ENCODE results near the gene MYZAP.

Gene MYZAP

DNA sequence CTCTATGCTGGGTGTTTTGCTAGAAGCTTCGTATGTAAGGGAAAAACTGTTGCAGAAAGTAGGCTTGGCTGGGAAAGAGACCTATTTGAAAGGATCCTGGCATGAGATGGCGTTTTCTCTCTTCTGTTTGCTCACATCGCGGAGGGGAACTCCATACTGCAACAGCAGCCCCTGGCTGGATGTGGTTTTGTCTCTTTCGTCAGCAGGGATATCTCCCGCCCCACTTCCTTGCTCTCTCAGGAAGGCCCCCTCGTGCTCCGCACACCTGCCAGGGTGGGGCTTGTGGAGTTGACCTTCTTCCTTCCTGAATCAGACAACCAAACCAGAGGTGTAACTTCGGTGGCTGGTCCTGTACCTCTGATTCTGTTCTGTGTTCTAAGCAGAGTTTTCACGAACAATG is 26.4 kb upstream of the MYZAP start:
- DNase-seq = no peak

DNA sequence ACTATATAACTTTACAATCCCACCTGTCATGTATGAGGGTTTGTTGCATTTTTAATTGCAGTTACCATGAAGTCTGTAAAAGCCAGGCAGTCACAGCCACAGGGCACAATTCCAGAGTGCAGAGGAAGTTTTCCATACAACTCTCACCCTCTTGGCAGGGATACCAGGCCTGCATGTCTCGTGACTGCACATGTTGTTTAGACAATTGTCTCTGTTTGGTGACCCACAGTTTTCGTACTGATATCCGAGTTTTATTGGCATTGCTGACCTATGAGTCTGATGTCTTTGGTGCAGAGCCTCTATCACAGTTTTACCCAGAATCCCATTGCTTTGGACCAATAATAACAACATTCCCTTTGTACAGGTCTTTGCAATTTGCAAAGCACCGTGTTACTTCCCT is 24.9 kb upstream of the MYZAP start:
- DNase-seq = no peak

DNA sequence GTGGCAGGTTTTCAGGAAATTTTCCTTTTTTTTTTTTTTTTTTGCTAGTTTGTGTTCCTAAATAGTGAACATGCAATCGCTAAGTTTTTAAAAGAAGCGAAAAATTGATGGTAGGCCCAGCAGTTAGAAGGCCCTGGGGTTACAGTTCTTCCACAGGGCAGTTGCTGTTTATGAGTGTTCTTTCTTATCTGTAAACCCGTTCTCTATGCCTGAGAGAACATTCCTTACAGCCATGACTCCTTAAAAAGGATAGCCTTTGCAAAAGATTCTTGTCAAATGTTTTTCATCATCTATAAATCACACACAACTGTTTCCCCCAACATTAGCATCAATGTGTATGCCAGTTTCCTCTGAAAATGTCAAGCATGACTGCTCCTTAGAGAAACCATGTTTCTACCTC is 23.8 kb upstream of the MYZAP start:
- DNase-seq = no peak

DNA sequence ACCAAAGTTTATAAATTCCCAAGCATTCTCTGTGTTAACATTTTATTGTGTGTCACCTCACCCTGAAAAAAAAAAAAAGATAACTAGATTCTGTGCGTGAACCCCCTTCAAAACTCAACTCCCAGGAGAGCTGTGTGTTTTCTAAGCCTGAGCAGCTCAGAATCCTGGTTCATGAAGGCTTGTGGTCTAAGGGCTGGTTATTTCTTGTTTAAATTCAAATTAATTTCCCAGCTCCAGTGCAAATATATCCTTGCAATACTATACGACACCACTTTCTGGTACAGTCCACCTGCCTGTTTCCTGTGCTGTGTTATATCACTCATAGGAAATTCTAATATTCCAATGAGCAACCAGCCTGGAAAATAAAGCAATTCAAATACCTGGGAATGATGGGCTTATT is 23.4 kb upstream of the MYZAP start:
- no peak for DNase-seq

DNA sequence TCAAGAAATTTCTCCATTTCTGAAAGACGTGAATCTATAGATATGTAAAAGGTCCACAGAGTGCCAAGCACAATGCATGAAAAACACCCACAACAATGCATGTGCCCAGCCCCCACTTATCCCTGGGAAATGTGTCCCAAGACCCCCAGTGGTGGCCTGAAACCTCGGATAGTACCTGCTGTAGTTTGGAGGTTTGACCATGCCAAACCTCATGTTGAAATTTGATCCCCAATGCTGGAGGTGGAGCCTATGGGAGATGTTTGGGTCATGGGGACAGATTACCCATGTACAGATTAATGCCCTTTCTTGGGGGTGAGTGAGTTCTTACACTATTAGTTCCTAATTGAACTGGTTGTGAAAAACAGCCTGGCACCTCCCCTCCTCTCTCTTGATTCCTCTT is 21.4 kb upstream of the MYZAP start:
- DNase-seq = no peak

DNA sequence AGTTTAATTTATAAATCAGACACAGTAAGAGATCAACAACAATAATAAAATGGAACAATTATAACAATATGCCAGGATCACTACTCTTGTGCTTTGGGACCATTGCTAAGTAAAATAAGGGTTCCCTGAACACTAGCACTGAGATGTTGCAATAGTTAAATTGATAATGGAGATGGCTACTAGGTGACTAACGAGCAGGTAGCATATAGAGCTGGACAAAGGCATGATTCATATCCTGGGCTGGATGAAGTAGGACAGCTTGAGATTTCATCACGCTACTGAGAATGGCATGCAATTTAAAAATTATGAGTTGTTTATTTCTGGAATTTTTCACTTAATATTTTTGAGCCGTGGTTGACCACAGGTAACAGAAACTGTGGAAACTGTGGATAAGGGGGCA is 20.7 kb upstream of the MYZAP start:
- DNase-seq = no peak

DNA sequence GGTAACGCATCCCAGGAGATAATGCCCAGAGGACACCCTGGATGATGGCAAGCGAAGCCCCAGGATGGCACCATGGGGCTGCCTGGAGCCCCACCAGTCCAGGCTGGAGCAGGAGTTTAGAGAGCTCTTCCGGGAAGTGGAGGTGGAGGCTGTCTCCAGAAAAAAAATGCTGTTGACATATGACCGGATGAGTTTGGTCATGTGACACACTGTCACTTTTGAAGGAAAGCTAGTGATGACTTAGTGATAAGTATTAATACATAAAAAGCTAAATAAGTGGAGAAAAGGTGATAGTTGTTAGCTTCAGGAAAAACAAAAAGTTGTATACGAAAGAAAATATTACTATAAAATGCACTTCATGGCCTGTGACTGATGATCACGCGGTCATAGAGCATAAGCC is 20.0 kb upstream of the MYZAP start:
- no peak for DNase-seq

DNA sequence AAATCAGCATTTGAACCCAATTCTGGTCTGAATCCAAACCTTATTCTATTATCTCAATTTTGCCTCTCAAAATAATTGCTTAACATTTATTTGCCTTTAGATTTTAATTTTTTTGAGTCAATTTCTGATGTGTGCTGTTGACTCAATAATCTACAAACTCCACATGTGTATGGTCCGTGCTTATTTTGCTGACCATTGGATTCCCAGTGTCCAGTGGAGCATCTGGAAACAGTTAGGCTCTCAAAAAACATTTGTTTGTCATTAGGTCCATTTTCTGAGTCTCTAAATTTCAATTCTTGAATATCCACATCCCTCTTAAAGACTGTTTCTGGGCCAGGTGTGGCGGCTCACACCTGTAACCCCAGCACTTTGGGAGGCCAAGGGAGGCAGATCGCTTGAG is 19.2 kb upstream of the MYZAP start:
- no peak for DNase-seq

DNA sequence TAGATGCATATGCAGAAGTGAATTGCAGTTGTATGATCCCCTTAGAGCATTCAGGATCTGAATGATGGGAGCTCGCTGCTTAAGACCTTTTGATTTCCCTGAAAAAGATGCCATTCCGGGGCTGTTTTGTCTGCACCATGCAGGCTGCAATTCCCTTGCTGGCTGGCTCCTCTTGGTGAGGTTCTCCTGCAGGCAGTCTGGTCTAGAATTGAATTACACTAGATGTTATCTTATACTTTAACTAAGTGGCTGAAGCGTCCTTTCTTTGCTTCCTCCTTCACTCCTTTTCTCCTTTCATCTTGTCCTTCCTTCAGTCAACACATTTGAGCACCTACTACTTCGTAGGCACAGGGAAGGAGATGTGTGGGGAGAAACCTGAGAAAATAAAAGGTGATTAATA is 18.6 kb upstream of the MYZAP start:
- DNase-seq = no peak

DNA sequence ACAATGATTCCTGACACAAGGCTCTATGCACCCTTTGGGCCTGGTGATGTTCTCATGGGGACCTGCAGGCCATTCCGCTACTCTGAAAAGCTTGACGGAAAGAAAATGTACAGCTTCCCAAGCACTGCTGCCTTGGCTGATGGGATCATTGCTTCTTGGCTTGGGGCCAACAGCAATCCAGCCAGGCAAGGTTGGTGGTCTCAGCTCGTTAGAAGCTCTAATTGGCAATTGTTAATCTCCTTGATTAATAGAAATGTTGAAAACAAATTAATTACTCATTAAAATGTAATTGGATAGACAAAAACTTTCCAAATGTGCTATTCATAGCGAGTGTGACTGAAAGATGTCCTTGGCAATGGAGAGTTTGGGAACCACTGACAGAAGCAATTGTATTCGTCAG is 16.3 kb upstream of the MYZAP start:
- DNase-seq = no peak

DNA sequence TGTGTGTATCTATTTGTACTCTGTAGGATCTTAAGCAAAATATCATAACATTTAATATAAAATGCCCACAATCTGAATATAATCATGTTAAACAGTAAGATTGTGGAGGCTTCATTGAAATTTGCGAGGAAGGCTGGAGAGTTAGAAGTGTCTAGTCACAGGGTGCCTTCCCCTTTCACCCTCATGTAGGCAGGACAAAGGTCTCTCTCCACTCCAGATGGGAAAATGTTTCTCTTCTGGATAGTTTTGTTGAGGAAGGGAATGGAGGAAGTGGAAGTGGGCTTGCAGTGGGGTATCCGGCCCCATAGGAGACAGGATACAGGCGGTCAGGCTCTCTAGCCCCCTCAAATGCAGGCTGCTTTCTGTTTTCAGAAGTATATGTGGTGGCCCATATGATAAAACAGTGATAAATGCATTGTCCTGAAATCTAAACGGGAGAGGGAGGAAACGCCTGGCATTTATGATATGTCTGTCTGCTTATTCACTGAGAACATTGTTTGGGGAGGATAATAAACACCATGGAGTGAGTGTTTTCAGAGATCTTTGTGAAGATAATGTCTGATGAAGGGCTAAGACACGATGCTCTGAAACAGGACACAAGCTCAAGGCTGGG is 13.3 kb upstream of the MYZAP start:
- DNase-seq = no peak

DNA sequence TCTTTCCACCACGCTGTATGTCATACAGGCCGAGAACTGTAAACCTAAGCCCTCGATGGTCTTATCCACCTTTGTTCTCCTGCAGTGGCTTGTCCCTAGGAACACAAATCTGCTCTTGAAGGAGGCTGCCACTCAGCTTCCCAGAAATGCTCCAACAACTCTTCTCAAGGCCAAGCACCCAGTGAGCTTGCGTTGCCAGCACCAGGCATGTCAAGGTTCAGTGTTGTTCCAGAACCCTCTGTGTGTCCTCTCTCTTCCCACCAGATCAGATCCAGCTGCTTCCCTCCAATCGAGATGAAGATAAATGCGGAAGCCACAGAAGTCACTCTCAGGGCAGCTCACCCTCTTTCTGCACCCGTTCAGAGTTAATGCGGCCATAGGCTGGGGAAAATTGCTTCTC is 11.3 kb upstream of the MYZAP start:
- no peak for DNase-seq

DNA sequence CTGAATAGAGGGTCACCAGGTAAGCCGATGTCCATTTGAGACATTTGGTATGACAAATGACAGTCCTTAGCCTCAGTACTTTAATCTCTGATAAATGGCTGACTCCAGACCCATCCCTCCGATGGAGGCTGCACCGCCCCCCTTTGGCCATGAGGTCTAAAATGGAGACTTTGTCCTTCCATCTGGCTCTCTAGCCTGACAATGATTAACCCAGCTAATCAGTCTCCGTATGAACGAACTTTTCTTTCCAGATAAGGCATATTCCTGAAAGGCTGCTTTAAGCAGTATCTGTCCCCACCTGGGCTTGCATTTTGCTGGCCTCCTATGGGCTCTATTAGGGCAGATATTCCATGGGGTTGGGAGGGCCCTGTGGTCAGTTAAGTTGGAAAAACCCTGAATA is 10.8 kb upstream of the MYZAP start:
- DNase-seq = no peak

DNA sequence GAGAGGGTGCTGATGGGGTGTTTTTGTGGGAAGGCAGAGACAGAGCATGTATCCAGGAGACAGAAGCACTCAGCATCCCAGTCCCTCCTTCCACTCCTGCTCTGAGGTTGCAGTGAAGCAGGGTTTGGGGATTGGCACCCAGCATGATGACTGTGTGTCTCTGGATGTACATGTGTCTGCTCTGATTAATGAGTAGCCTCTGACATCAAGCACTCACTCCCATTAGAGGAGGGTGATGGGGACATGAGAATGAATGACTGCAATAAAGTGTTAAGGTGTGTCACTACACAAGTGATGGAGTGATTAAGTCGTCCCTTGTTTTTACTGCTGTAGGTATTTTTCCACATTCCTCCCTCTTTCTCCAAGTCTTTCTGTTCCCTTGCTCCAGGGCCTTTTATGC is 9.6 kb upstream of the MYZAP start:
- DNase-seq = no peak

DNA sequence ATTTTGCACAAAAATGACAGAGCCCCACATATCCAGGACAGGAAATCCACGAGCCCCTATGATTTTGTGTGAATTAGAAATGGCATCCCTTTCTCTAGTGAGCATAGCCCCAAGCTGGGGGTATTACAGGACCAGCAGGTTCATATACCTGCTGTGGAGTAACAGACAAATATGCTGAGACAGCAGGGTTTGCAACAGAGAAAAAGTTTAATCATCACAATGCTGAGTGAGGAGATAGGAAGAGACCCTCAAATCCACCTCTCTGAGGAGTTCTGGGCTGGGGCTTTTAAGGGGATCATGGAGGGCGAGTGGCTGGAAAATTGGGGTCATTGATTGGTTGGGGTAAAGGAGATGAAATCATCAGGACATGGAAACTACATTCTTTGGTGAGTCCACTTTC is 8.4 kb upstream of the MYZAP start:
- DNase-seq = no peak

DNA sequence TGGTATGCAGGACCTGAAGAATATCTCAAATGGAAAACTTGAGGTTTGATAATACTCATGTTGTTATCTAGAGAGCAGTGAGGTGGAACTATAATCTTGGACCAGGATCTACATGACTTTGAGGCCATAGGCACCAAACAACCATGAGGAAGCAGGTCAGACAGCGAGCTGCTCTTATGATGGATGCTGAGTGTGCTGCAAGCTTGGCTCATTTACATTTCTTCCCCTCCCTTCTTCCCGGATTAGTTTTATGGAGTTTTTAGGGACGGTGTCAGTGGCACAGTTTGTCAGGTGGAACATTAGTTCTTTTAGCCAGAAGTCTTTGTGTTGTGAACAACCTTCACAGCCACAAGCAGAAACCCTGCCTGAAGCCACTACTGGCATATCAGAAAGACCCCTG is 8.0 kb upstream of the MYZAP start:
- DNase-seq = no peak

DNA sequence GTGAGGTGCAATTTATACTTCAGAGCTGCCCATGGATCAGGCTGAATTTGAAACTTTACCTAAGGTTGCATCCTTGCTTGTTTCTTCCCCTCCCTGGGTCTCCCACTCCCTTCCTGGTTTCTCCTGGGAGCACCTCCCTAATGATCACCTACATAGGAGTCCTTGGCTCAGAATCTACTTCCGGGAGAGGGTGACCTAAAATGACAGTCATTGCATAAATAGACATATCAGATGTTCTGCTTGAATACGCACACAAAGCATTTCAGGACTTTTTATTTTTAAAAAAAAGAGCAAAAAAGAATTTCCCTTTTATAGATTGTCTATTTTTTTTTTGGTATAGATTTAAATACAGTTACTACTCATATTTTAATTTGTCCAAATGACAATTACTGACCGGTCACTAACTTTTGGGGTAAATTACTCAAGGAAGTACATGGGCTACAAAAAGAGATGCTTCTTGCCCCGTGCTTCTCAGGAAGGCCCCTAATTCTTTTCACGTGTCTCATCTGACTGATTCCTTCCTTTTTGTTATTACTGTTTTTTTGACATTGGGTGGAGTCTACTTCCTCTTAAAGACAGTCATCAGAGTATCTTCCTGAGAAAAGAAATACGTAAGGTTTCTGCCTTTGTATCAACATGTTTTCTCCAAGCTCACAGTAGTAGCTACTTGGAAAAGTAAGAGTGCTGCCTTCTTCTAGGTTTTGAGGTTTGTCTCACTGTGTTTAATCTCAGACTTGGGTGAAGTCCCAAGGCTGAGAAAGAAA is 4.9 kb upstream of the MYZAP start:
- DNase-seq = no peak

DNA sequence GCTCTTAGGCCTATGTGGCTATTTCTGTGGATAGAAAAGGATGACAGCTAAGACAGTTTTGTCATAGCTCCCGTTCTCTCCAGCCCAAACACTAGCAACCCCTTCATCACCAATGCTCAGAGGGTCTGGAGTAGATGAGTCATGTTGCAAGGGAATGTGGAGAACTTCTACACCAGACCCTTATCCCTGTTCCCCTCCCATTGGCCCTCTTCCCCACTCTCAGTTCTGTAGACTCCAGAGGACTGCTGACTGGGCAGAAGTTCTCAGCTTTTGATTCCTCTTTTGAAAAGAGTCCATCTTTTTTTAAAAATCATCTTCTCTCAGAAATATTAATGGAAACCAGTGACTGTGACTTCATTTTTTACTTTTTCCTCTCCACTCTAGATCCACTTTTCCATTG is 2.4 kb upstream of the MYZAP start:
- DNase-seq = no peak

DNA sequence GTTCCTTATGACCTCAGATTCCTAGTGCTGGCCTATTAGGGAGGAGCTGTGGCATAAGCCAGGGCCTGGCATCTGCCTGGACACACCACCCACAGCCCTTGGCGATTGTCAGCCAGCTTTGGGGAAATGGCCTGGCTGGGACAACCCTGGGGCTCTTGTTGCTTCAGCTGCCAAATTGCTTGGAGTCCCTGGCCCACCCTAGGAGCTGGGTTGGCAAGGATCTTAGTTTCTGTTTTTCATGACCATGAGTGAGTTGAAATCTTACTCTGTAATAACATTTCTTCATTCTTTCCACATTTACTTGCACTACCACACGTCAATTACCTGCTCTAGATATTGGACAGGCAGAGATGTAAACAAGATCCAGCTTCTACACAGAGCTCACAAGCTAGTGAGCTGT is 1.9 kb upstream of the MYZAP start:
- no peak for DNase-seq

DNA sequence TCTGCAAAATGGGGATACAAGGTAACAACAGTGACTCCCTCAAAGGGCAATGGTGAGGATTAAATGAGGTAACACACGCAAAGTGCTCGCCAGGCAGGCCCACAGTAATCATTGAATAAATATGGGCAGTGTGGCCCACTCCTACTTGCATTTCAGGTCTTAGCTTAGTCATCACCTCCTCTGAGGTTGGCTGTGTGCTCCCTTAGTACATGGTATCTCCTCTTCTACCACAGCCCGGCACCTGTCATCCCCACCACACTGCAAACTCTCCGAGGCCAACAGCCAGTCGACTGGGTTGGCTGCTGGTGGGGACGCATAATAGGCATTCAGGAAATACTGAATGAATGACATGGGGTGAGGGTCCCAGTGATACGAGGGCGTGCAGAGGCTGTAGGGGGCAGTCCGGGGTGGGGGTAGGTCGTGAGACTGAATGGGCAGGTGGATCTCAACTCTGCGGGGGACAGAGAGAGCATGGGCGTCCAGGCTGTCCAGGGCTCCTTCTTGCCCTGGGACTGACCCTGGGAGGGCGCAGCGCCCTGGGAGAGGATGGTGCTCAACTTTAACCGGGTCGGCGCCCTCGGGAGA is 375 bp upstream of the MYZAP start:
- DNase-seq = no peak

DNA sequence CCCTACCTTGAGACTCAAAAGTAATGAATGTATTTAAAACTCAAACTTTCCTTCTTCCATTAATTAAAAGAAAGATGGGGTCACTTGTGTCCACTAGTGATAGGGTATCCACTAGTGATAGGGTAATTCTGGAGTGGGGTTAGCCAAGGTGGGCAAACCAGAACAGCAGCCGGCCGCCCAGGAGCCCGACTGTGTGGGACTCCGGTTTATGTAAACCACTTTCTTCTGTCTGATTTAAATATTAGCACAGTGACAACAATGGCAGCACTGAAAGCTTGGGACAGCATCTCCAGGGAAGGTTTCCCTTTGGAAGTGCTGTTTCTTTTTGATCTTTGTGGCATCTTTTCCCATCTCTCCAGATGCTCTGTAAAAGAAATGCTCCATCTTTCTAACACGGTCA is 722 bp downstream of the MYZAP start:
- no peak for DNase-seq

DNA sequence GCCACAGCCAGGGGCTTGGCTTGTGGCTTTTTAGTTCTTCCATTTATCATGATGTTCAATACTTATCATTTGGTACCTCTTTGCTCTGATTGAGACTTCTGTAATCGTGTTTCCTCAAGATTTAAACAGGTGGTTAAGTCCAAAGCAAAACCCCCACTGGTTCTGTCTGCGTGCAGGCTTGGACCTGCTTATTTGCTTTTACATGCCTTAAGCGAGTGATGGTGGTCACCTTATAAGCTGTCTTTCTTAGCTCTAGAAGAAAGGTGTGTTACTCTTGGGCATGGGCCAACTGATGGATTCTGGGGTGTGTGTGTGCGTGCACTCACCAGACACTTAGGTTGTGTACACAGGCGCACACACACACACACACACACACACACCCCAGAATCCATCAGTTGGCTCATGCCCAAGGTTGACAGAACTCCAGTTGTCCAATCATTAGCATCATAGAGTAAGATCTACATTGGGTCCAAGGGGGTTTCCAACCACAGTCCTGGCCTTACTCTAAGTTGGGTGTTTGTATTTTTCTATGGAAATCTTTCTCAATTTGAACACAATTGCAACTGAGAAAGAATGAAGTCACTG is 1.2 kb downstream of the MYZAP start:
- no peak for DNase-seq

DNA sequence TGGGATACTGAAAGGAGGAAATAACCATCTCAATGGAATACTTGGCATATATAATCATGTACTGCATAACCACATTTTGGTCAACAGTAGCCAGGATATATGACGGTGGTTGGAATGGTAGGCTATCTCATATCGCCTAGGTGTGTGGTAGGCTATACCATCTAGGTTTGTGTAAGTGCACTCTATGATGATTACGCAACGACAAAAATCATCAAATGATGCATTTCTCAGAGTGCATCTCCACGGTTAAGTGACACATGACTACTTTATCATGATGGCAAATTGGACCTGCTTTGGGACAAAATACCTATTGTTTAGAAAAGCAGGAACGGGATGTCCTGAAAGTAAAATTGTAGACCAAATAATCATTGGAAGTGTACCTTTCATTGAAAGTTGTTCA is 2.8 kb downstream of the MYZAP start:
- DNase-seq = no peak

Data from DMS79 treated with DMSO at 0.1 percent for 48 hours (cell line).